ENCODE data around the gene TBC1D3B. TPM values are rescaled to one million over a fixed set of nuclear protein-coding genes. Genes with fewer than 3 reads are reported as not detected.

TBC1D3B gene
- total RNA-seq, 3 donors from 2014 or later (not counting 1 experiment from before 2014, with no cell fraction given), result 4.3 to 10.7 (median 8.2) TPM

DNA sequence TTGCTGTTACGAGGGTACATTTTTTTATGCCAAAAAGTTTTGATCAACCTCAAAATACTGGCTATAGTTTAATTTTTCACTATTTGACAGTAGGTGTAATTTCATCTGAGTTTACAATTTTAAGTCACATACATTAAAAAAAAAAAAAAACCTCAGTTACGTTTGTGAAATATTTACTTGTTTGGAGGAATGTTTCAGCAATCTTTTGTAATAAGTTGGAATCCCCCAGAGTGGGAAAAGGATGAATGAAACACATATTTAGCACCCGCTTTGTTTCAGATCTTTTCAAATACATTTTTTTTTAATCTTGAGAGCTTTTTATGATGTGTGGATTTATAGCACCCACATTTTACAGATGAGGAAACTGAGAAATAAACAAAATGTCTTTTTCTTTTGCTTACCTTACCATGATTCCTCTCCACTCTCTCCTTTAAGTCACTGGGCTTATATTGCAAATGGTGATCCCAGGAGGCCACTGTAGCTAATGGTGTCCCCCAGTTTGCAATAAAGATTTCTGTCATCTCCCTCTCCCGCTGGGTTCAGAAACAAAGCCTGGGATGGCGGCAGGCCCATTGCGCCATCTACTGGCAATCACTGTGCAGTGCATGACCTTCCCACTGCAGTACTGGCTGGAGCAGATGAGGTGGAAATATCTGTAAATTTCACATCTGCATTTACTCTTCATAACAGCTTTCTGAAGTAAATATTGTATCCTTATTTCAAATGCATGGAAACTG, 27.7 kb downstream of the TBC1D3B start:
- peak overlapping the region; percentile 45 for H3K27ac ChIP-seq (ENCODE audit: low read length)
- no peaks in the 10 kb centered on the region for H3K36me3 Mint-ChIP-seq
- TF ChIP-seq, protein P1, sequence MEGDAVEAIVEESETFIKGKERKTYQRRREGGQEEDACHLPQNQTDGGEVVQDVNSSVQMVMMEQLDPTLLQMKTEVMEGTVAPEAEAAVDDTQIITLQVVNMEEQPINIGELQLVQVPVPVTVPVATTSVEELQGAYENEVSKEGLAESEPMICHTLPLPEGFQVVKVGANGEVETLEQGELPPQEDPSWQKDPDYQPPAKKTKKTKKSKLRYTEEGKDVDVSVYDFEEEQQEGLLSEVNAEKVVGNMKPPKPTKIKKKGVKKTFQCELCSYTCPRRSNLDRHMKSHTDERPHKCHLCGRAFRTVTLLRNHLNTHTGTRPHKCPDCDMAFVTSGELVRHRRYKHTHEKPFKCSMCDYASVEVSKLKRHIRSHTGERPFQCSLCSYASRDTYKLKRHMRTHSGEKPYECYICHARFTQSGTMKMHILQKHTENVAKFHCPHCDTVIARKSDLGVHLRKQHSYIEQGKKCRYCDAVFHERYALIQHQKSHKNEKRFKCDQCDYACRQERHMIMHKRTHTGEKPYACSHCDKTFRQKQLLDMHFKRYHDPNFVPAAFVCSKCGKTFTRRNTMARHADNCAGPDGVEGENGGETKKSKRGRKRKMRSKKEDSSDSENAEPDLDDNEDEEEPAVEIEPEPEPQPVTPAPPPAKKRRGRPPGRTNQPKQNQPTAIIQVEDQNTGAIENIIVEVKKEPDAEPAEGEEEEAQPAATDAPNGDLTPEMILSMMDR (IDR thresholded peaks at IDR 0.05), result peak; percentile 100

DNA sequence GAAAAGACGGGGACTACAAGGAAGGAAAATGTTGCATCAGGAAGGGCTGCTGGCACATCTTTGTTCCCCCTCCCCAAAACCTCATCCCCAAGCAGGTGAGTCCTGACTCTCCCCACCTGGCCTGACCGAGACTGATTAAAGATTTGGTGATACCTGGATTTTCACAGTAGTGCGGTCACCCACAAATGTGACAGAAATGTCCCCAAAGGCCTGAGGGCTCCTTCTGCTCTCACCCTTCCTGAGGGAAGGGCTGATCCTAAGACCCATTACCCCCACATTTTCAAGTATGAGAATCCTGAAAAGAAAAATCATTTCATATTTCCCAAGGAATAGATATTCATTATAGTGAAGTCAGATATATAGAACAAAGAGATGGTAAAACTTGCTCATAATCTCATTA, 28.8 kb downstream of the TBC1D3B start:
- Mint-ChIP-seq H3K4me3 (peak overlapping the region; percentile 92), H3K27me3 (ENCODE audit: low read depth in 2 of 2) (no peaks in the 10 kb centered on the region), H3K4me1 (peaks cover 67 to 68% of the 10 kb centered on the region in 2 donors), H3K9me3 (no peaks in the 10 kb centered on the region), H3K27ac (peak overlapping the region; percentile 78 to 88), H3K36me3 (no peaks in the 10 kb centered on the region)
- H3K36me3 ChIP-seq (ENCODE audit: control insufficient read depth, insufficient read depth, low read length), result no peaks in the 10 kb centered on the region
- H3K4me3 ChIP-seq (ENCODE audit: low read length), result peak overlapping the region; percentile 37
- no peaks in the 10 kb centered on the region for H3K27me3 ChIP-seq (ENCODE audit: control insufficient read depth, insufficient read depth, low read length)
- peaks cover 25% of the 10 kb centered on the region for H3K4me1 ChIP-seq (ENCODE audit: control insufficient read depth, insufficient read depth, low read length)
- TF ChIP-seq, protein P1 (IDR thresholded peaks at IDR 0.05), result no peak
- no peaks in the 10 kb centered on the region for H3K9me3 ChIP-seq (ENCODE audit: control insufficient read depth, insufficient read depth, low read length)
- ATAC-seq (no peak), DNase-seq (no peak)
- peak overlapping the region; percentile 45 for H3K27ac ChIP-seq (ENCODE audit: low read length)
- 75% methylated on average over 3 of the region's 3 CpGs for WGBS (ENCODE audit: insufficient coverage)
- intact Hi-C loops (cut with micrococcal nuclease), result loop anchor here (5.0 kb wide), 4 partner anchors 35 to 340 kb away; partner anchors contain the start of gene ZNHIT3

More for the DNA sequence above, 27.7 kb downstream of the TBC1D3B start:
- Mint-ChIP-seq H3K4me3 (peak overlapping the region; percentile 92), H3K27ac (peak overlapping the region; percentile 78 to 88), H3K27me3 (ENCODE audit: low read depth in 2 of 2) (peaks cover 0 to 3% of the 10 kb centered on the region in 2 donors), H3K9me3 (no peaks in the 10 kb centered on the region), H3K4me1 (peaks cover 64 to 69% of the 10 kb centered on the region in 2 donors)
- DNase-seq (peak; percentile 76 to 83), ATAC-seq (peak; percentile 92 to 98 (median 94))
- H3K9me3 ChIP-seq (ENCODE audit: control insufficient read depth, insufficient read depth, low read length), result no peaks in the 10 kb centered on the region
- H3K36me3 ChIP-seq (ENCODE audit: control insufficient read depth, insufficient read depth, low read length), result no peaks in the 10 kb centered on the region
- peaks cover 33% of the 10 kb centered on the region for H3K4me1 ChIP-seq (ENCODE audit: control insufficient read depth, insufficient read depth, low read length)
- H3K4me3 ChIP-seq (ENCODE audit: low read length), result peak overlapping the region; percentile 37
- H3K27me3 ChIP-seq (ENCODE audit: control insufficient read depth, insufficient read depth, low read length), result no peaks in the 10 kb centered on the region
- intact Hi-C loops (cut with micrococcal nuclease), result loop anchor here (1.0 to 5.0 kb wide), 7 partner anchors 34 to 339 kb away; partner anchors contain the start of gene ZNHIT3
- 0% methylated on average over 3 of the region's 6 CpGs for WGBS (ENCODE audit: insufficient coverage)

DNA sequence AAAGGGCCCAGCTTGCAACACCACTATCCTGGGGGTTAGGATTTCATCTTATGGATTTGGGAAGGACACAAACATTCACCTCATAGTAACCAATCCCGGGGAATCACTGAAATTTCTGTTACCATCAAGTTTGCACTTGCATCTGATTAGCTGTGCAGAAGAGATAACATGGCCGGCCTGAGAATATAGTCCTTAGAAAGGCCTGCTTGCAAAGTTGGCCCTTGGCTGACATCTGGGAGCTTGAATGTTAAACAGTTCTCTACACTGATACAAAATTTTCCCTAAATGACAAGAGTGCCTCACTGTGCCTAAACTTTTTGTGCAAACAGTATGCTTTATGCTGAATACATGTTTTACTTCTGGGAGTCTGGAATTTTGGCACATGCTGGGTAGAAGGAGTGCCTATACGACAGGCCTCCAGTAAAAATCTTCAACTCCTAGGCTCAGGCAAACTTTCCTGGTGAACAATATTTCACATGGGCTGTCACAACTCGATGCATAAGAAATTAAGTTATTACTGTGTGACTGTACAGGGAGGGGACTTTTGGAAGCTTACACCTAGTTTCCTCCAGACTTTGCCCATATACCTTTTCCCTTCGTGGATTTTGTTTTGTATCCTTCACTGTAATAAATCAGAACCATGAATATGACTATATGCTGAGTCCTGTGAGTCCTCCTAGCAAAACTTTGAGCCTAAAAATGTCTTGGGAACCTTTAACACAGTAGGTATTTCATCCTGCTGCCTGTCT, 31.3 kb downstream of the TBC1D3B start:
- Mint-ChIP-seq H3K36me3 (no peaks in the 10 kb centered on the region), H3K4me3 (peak overlapping the region; percentile 55), H3K27ac (peak overlapping the region; percentile 78 to 88), H3K4me1 (peaks cover 81 to 85% of the 10 kb centered on the region in 2 donors), H3K9me3 (no peaks in the 10 kb centered on the region), H3K27me3 (ENCODE audit: low read depth in 2 of 2) (no peaks in the 10 kb centered on the region)
- Histone ChIP-seq H3K9me3 (ENCODE audit: control insufficient read depth, insufficient read depth, low read length) (no peaks in the 10 kb centered on the region), H3K36me3 (ENCODE audit: control insufficient read depth, insufficient read depth, low read length) (no peaks in the 10 kb centered on the region), H3K27me3 (ENCODE audit: control insufficient read depth, insufficient read depth, low read length) (no peaks in the 10 kb centered on the region), H3K4me1 (ENCODE audit: control insufficient read depth, insufficient read depth, low read length) (peaks cover 29% of the 10 kb centered on the region), H3K27ac (ENCODE audit: low read length) (no peak overlapping the region), H3K4me3 (ENCODE audit: low read length) (no peak overlapping the region)
- TF ChIP-seq, protein P1 (IDR thresholded peaks at IDR 0.05), result no peak
- no peak for ATAC-seq
- WGBS (ENCODE audit: insufficient coverage), result 96% methylated on average over 5 of the region's 5 CpGs
- DNase-seq, result no peak
- intact Hi-C loops (cut with micrococcal nuclease), result loop anchor here (5.0 kb wide), 4 partner anchors 37 to 342 kb away; partner anchors contain the start of gene ZNHIT3

Data from natural killer cell (primary cell).